GM19395 (cell line): ENCODE data around the gene CHPT1.
"Not testable (repeated sequence)": the region's sequence is repeated elsewhere in the genome, so short reads cannot be mapped to it uniquely, and the experiment has no call there.

Experiments
- ATAC-seq: cut with Tn5 transposase; IDR thresholded peaks from one replicate; pipeline ENCODE4 v1.9.1; 2021; ENCODE audit warnings: mild to moderate bottlenecking, moderate library complexity; ENCODE audit not compliant: unreplicated experiment

Gene CHPT1

GRCh38 chr12:101681627-101682026, 15.8 kb upstream of the CHPT1 start:
- ATAC-seq = not testable (repeated sequence)

DNA sequence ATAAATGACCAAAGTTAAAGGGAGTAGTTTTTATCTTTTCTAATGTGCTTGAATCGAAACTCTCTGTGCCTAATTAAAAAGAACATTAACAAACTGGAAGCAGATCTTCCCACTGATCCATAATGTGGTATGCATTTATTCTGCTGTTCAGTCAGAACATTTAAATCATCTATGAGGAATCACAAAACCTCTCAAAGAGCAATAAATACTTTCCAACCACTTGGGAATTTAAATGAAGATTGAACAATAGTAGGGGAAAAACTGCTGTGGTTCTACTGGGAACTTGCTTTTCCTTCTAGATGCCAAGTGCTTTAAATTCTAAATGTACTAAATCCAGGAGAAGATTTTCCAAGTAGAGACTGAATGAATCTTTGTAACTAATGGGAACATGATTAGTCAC, 12.3 kb upstream of the CHPT1 start:
- no peak for ATAC-seq

DNA sequence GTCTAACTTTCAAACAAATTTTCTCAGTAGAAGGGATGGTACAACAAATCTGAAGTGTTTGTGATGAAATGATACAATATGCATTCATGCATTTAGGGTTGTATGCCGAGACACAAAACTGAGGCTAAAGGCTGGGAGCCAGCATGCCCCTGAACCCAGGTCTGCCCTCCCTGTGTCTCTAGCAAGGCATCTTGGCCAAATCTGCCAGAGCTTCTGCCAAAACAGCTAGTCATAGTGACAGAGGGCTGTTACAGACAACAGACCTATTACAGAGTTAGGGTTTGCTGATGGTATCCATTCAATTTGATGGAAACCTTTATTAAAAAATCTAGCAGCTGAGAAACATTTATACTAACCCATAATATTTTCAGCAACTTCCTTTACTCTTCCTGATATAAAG, 11.3 kb upstream of the CHPT1 start:
- no peak for ATAC-seq

- ATAC-seq = no peak
These were observed 6.8 kb upstream of the CHPT1 start for GRCh38 chr12:101690544-101691098.

DNA sequence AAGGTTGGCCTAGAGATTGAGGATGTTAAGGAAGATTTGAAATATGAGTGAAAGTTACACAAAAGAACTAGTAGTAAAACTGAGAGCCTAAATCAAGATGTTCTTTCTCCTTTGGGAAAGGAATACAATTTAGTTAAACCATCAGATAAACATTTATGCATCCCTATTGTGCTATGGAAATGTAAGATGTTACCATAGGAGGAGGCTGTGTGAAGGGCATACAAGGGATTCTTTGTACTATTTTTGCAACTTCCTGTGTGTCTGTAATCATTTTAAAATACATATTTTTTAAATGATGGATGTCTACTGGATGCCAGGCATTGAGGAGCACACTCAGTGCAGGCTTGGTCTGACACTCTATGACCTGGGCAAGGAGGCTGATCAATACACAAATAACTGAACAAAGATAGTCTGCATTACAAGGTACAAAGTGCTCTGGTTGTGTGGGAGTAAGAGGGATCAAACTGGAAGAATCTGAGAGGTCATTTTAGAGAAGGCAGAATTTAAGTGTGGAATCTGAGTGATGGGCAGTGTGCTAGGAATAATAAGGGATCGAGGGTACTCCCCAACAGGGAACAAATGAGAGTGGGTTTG, 5.8 kb upstream of the CHPT1 start:
- no peak for ATAC-seq

GRCh38 chr12:101694297-101694848, 3.1 kb upstream of the CHPT1 start:
- ATAC-seq = no peak

- ATAC-seq = no peak
These were observed 2.5 kb upstream of the CHPT1 start for GRCh38 chr12:101694986-101695385.

- ATAC-seq = no peak
These were observed 1.7 kb upstream of the CHPT1 start for GRCh38 chr12:101695706-101696105.

DNA sequence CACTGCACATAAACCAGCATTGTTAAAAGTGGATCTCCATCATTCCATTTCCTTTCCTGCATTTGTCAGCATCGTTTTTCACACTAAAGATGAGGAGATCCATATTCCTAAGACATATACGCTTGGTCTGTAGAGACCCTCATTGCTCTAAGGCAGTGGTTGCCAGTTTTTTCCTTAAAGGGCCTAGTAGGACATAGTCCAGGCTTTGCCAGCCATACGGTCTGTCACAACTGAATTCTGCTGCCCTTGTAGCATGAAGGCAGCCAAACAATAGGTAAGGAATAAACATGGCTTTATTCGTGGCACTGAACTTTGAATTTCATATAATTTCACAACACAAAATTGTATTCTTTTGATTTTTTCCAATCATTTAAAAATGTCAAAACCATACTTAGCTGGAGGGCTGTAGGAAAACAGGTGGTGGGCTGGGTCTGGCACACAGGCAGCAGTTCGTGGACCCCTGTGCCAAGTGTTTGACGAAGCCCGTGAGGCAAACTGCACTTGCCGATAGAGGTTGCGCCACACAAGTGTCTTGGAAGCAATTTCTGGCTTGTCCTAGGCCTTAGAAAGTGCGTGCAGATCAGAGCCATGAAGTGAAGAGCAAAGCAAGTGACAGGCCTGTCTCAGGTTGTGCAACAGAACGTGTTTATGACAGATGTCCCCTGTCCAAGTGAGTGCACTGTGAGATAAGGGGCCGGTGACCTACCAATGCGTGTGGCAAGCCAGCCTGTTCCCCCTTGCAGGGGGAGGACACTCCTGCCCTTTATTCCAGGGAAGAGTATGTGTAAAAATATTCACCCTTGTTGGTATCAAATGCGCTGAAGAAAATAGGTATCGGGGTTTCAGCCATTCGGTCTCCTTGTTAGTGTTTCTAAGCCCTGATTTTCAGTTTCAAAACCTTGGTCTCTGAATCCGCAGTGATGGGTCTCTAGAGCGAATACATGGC, 916 bp upstream of the CHPT1 start:
- ATAC-seq = peak; percentile 66

DNA sequence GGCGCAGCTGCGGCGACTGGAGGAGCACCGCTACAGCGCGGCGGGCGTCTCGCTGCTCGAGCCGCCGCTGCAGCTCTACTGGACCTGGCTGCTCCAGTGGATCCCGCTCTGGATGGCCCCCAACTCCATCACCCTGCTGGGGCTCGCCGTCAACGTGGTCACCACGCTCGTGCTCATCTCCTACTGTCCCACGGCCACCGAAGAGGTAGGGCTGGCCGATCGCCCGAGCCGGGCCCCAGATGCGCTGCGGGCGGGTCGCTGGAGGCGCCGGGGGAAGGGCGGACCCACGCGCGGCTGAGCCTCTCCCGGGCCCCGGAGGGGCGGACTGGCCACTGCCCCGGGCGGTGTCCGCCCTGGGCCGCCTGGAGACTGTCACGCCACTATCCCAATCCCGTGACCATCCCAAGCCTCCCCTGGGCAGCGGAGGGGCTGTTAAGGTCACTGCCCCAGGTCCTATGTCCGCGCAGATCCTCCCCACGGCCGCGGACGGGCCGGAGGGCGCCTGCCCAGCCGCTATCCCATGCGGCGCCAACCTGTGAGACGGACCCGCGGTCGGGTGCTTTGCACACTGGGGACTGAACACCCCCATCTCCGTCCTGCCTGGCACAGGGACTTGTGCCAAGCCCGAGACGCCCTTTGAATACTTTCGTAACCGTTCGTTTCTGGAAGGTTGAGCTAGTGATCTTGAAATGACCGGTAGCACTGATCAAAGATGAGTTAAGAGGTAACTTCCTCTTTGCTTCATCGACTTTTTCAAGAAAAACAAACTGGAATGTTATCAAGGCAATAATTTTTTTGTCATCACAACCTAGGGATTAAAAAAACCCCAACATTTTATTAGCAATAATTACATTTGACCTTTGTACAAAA, 725 bp downstream of the CHPT1 start:
- peak; percentile 31 for ATAC-seq

GRCh38 chr12:101698800-101699347, 1.4 kb downstream of the CHPT1 start:
- no peak for ATAC-seq

GRCh38 chr12:101700299-101700820, 2.9 kb downstream of the CHPT1 start:
- no peak for ATAC-seq

DNA sequence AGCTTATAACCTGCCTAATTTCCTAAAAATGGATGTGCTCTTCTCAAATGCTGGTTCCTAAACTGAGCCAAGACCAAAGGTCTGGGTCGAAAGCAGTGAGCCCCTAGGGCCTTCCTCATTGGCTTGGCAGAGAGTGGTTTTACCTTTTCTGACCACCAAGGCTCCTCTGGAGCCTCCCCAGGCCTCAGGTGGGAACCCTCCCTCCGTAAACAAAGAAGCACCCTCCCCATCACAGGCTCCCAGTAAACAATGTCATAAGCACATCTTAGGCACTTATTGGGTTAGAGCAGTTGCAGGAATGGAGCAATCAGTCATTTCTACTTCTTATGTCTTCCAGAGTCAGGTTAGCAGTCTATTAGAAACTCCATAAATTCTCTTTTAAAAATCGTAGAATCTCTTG, 6.0 kb downstream of the CHPT1 start:
- no peak for ATAC-seq

DNA sequence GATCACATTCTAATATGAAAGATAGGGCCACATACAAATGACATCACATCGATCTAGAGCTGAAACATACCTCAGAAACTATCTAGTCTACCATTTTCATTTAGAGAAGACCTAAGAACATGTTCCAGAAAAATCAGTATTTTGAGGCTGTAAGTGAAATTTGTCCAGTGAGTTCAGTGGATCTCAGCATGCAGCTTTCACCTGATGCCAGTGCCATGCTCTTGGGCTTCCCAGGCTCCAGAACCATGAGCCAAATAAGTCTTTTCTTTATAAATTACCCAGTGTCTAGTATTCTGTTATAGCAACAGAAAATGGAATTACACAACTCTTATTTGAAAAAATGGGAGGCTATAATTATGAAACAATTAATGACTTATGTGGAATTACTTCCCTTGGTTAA, 9.0 kb downstream of the CHPT1 start:
- ATAC-seq = no peak

- no peak for ATAC-seq
These were observed 9.8 kb downstream of the CHPT1 start for GRCh38 chr12:101707131-101707782.

DNA sequence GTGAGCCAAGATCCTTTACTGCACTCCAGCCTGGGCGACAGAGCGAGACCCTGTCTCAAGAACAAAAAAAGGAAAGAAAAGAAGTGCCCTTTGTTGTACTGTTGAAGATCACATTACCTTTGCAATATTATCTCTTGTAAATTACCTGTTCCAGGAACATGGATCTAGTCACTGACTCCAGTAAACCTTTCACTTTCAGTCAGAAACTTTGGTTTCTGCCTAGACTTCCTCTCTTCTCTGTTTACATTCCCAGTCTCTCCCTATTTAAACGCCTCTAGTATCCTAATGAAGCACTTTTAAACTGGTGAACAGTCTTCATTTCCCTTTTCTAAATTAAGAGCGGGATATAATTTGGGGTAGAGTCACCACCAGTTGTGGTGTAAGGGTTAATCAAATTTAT, 12.8 kb downstream of the CHPT1 start:
- no peak for ATAC-seq

GRCh38 chr12:101713059-101713682, 15.7 kb downstream of the CHPT1 start:
- ATAC-seq = no peak

GRCh38 chr12:101713930-101714329, 16.5 kb downstream of the CHPT1 start:
- no peak for ATAC-seq

DNA sequence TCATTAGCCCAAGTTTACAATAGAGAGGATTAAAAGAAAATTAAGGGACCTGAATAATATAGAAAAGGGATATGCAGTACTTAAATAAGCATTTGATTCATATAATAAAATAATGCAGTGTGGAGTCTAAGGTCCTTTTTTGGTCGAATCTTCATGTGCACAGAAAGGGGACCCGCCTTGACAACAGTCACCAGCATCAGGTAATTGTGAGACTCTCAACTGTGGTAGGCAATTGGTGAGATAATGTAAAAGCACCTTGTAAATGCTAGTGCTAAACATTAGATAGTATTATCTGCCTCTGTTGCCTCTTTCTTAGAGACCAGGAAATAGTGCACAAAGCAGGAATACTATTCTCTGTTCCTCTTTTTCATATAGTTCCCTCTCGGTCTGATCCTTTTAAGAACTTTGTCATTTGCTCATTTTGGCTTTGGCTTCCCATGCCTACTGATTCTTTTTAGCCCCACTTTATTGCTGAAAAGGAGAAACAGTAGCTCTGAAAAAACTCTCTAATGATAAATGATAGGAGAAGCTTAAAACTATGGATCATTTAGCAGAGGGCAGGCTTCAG, 17.5 kb downstream of the CHPT1 start:
- no peak for ATAC-seq
